ENCODE results near the gene USP37. TPM values are rescaled to one million over a fixed set of nuclear protein-coding genes. Genes with fewer than 3 reads are reported as not detected.
A peak's percentile ranks its signal among the peaks of the same experiment; 100 is the strongest.

USP37 gene
- total RNA-seq, 1 donor from 2014 or later: 12.7 TPM

DNA sequence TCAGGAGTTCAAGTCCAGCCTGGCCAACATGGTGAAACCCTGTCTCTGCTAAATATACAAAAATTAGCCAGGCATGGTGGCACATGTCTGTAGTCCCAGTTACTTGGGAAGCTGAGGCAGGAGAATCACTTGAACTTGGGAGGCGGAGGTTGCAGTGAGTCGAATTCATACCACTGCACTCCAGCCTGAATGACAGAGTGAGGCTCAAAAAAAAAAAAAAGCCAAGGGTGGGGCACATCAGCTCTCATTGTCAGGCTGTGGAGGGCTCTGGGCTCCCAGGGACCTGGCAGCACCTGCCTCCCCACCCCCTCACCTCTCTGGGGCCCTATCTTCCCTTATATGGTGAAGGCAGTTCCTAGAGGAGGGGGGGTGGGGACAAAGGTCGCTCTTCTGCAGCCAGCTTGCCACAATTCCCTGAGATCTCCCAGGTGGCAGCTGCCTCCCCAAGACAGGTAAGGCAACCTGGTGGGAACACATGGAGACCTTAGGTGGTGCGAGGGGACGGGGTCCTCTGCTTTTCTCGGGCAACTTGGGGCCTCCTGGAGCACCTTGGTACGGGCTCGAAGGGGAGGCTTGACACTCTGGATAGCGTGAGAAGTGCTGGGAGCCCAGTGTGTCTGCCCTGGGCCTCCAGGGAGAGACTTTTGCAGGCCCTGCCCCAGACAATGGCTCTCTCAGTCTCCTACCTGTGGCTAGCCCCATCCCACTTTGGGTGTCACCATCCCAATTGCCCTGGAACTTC, 149.3 kb downstream of the USP37 start, which contains the start of gene VIL1:
Gene VIL1 (plus strand): TSS at position 407 of the 742 bp plus-strand sequence. CDS start 4,656 bp downstream, outside the sequence.
- Mint-ChIP-seq H3K36me3 (ENCODE audit: unreplicated experiment) (no peaks in the 10 kb centered on the region), H3K27ac (ENCODE audit: unreplicated experiment) (no peak within 1 kb of the TSS), H3K4me3 (ENCODE audit: unreplicated experiment) (no peak within 1 kb of the TSS), H3K9me3 (ENCODE audit: unreplicated experiment) (peaks cover 2% of the 10 kb centered on the region), H3K4me1 (ENCODE audit: low read depth, unreplicated experiment) (no peaks in the 10 kb centered on the region), H3K27me3 (ENCODE audit: unreplicated experiment) (peaks cover 6% of the 10 kb centered on the region)
- no peak for TF ChIP-seq CTCF (IDR thresholded peaks at IDR 0.05; ENCODE audit: partially characterized antibody, unreplicated experiment)
- DNase-seq: no peak

DNA sequence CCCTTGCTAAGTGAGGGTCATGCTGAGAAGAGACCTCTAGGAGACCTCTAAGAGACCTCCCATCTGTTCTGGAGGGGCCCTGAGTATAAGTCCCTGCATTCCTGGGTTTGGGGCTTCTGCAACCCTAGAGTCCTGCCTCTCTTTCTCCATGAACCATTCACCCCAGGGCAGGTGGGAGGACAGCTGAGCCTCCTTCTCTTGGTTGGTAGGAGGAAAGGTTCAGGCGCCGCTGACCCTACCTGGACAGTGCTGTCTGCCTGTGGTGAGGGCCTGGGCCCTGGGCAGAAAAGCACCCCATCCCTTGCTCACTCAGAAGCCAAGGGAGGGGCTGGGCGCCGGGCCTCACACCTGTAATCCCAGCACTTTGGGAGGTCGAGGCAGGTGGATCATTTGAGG, 149.8 kb downstream of the USP37 start:
- peaks cover 2% of the 10 kb centered on the region for H3K9me3 Mint-ChIP-seq (ENCODE audit: unreplicated experiment)
- no peaks in the 10 kb centered on the region for H3K36me3 Mint-ChIP-seq (ENCODE audit: unreplicated experiment)
- TF ChIP-seq CTCF (IDR thresholded peaks at IDR 0.05; ENCODE audit: partially characterized antibody, unreplicated experiment): no peak
- no peaks in the 10 kb centered on the region for H3K4me1 Mint-ChIP-seq (ENCODE audit: low read depth, unreplicated experiment)
- H3K27ac Mint-ChIP-seq (ENCODE audit: unreplicated experiment): no peak overlapping the region
- no peak for DNase-seq
- no peak overlapping the region for H3K4me3 Mint-ChIP-seq (ENCODE audit: unreplicated experiment)
- H3K27me3 Mint-ChIP-seq (ENCODE audit: unreplicated experiment): peaks cover 6% of the 10 kb centered on the region

- H3K27ac Mint-ChIP-seq (ENCODE audit: unreplicated experiment): no peak overlapping the region
- H3K36me3 Mint-ChIP-seq (ENCODE audit: unreplicated experiment): no peaks in the 10 kb centered on the region
- no peak for TF ChIP-seq CTCF (IDR thresholded peaks at IDR 0.05; ENCODE audit: partially characterized antibody, unreplicated experiment)
- peaks cover 13% of the 10 kb centered on the region for H3K27me3 Mint-ChIP-seq (ENCODE audit: unreplicated experiment)
- DNase-seq: no peak
- no peak overlapping the region for H3K4me3 Mint-ChIP-seq (ENCODE audit: unreplicated experiment)
- peaks cover 18% of the 10 kb centered on the region for H3K4me1 Mint-ChIP-seq (ENCODE audit: low read depth, unreplicated experiment)
- H3K9me3 Mint-ChIP-seq (ENCODE audit: unreplicated experiment): peaks cover 5% of the 10 kb centered on the region
Measured at GRCh38 chr2:218407717-218408116, 160.4 kb downstream of the USP37 start.

DNA sequence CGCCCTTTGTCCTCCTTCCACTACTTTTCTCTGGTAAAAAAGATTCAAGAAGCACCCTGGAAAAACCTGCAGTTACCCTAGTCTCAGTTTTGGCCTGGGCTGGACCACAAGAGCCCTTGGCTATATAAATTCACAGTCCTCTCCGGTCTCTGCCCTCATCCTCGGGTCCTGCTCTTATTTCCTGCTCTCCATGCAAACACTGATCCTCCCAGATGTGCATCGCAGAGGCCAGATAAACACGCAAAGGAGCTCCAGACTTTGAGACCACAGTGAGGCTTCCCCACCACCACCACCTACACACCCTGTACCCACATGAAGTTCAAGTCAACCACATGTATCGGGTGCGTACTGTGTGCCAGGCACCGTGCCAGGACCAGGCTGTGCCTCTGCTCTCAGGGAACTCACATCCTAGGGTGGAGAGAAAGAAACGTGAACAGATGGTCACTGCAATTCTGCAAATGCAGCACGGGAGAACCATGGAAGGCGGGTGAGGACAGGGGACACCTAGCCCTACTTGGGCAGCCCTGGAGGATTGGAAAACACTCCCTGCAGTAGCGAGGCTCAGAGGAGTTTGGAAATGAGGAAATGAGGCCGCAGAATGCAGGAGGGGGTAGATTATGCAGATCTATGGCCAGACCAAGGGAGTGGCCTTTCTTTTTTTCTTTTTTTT, 161.1 kb downstream of the USP37 start:
- H3K4me3 Mint-ChIP-seq (ENCODE audit: unreplicated experiment): peak overlapping the region; percentile 75
- peaks cover 18% of the 10 kb centered on the region for H3K4me1 Mint-ChIP-seq (ENCODE audit: low read depth, unreplicated experiment)
- no peak for DNase-seq

More for the DNA sequence above, 161.1 kb downstream of the USP37 start:
- no peak for TF ChIP-seq CTCF (IDR thresholded peaks at IDR 0.05; ENCODE audit: partially characterized antibody, unreplicated experiment)
- Mint-ChIP-seq H3K9me3 (ENCODE audit: unreplicated experiment) (peaks cover 5% of the 10 kb centered on the region), H3K36me3 (ENCODE audit: unreplicated experiment) (no peaks in the 10 kb centered on the region), H3K27me3 (ENCODE audit: unreplicated experiment) (peaks cover 13% of the 10 kb centered on the region), H3K27ac (ENCODE audit: unreplicated experiment) (peak overlapping the region; percentile 86)
